Frontal cortex (tissue), 4 donors: ENCODE data around the gene AQP12B. TPM values are rescaled to one million over a fixed set of nuclear protein-coding genes. Genes with fewer than 3 reads are reported as not detected.

ENCODE experiments used
- DNase-seq, 2 donors: peaks; one replicate each; pipeline ENCODE4 v3.0.0; 2012; ENCODE audit warnings: low spot score in 2 of 2
- FAIRE-seq: peaks from 2 replicates; lab custom pipeline; 2012; peaks lifted over from hg19 to GRCh38; lab: Jason Lieb, UNC
- total RNA-seq: library from RNA; depleted of rRNA; stranded (reverse); fragments of >200 nt; gene quantifications from one replicate; pipeline ENCODE4 v1.2.3, GENCODE V29; 2014
- donor health status: control.
- donor health status: control.
- donor health status: control.

The AQP12B gene
- total RNA-seq, 1 donor from 2014 or later, result not detected

DNA sequence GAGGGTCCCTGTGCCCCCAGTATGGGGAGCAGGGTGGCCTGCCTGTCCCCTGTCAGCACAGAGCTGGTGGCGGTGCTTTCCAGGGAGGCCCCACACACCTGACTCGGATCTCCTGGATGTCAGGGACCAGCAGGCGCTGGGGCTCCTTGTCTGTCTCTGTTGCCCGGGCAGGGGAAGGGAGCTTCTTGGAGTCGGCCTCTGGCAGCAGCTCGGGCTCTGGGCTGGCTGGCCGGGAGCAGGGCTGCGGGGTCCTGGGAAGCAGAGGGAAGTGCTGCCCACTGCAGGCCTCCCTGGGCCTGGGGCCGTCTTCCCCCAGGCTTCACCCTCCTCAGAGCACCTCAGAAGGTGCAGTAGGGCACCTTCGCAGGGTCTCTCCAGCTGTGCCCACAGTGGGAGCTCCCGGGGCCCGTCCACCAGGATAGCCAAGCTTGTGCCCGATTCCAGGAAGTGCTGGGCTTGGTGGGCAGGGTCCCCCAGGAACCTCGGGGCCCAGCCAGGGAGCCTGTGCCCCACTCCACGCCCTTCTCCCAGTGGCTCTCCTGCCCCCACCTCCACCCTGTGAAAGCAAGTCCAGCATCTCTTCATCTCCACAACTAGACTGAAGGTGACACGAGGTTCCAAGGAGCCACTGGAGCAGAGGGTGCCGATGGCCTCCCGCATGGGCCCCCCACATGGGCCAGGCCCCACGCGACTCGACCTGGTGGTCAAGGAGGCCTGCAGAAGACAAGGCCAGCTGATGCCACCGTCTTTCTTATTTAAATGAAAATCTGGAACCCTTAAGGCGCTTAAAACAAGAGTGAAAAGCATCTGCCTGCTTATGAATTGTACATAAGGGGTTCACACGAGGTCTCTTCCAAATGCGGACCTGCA is 37.2 kb upstream of the AQP12B start:
- DNase-seq (no peak), FAIRE-seq (no peak)

DNA sequence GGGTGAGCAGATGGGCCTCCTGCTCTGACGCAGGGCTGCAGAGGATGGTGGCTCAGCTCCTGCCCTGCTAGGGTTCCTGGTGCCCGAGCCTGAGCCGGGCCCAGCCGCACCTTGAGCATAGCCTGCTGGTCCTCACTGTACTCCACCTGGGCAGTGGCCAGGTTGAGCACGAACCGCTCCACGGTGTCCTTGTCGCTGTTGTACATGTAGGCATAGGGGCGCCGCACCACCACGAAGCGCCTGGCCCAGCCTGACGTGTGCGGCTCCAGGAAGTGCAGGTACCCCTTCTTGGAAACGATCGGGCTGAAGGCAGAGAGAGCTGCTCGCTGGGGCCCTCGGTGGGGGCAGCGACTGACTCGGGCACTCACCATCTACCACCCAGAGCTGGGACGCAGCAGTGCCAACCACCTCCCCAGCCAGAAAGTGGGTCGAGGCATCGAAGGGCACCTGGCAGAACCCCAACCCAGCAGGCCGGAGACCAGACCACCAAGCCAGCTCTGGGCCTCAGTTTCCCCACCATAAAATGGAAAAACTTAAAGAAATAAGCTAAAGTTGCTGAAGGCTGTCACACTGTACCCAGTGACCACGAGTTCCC is 36.3 kb upstream of the AQP12B start:
- DNase-seq (no peak), FAIRE-seq (no peak)

DNA sequence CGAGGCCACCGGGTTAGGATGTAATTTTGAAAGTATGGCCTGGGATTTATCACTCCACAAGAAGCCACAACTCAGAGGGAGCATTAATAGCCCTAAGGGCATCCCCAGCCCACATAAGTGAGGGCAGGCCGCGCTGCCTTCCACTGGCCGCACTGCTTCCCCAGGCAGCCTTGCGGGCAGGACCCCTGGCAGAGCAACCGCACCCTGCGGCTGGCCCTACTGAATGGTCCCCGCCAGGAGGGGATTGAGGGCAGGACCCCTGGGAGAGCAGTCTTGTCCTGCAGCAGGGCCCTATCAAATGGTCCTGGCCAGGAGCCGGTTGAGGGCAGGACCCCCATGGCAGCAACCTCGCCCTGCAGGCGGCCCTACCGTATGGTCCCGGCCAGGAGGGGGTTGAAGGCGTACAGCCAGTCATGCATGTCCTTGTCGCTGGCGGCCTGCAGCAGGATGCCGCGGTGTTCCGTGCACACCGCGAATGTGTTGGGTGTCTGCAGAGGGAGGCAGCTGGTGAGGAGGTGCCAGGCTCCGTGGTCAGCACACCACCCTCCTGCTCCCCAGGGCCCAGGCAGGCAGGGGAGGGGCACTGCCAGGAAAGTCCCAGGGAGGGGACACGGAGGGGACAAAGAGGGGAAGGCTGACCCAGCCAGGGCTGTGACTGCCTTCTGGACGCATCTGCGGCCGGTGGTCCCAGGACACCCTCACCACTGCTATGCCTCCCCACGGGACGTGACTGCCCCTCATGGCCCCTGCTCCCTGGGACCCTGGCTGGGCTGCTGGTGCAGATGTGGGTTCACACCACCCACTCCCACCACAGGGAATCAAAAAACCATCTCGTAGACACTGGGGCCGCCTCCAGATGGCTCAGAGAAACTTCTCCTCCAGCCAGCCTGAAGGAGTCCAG is 35.2 kb upstream of the AQP12B start:
- DNase-seq, result no peak
- FAIRE-seq, result no peak

DNA sequence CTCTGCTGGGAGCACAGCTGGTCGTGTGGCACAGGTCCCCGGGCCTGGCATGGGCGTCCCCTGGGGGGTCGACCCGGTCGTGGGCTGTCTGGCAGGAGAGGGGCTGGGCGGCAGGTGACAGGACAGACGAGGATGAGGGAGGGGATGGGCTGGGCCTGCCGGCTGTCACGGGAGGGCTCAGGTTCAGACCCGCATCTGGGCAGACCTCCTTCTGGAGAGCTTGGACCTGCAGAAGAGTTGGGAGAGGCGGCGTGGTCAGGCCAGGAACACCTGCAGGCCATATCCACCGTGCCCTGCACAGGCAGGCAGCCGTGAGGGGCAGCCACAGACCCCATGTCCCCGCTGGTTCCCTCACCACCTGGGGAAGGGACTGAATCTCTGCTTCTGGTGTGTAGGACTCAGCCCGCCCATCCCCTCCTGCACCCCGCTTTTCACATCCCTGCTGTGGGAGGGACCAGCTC is 34.5 kb upstream of the AQP12B start:
- DNase-seq (no peak), FAIRE-seq (no peak)

DNA sequence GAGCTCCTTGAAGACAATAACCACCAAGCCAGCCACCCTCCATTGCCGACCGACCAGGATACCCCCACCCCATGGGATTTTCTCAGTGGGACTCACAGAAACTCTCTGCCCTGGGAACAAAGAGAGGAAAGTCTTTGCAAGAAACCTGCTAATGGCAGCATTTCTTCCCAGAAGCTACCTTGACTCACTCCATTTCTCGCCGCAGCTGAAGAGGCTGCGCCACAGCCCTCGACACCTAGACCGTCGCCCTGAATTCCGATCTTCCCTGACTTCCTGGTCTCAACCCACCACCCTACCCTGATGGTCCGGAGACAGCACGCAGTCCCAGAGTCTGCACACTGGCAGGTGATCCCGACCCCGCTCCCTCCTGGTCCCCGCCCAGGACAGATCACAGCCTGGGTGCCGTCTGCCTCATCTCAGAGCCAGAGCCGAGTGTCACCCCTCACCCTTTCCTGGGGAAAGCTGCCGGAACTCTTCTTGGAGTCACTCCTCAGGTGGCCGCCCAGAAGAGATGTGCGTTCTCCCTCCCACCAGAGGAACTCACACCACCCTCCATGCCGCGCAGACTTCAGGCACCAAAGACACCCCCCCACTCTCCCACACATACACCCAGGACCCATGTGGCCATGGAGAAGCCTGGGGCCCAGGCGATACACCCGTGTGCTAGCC is 33.6 kb upstream of the AQP12B start:
- DNase-seq (no peak), FAIRE-seq (no peak)

DNA sequence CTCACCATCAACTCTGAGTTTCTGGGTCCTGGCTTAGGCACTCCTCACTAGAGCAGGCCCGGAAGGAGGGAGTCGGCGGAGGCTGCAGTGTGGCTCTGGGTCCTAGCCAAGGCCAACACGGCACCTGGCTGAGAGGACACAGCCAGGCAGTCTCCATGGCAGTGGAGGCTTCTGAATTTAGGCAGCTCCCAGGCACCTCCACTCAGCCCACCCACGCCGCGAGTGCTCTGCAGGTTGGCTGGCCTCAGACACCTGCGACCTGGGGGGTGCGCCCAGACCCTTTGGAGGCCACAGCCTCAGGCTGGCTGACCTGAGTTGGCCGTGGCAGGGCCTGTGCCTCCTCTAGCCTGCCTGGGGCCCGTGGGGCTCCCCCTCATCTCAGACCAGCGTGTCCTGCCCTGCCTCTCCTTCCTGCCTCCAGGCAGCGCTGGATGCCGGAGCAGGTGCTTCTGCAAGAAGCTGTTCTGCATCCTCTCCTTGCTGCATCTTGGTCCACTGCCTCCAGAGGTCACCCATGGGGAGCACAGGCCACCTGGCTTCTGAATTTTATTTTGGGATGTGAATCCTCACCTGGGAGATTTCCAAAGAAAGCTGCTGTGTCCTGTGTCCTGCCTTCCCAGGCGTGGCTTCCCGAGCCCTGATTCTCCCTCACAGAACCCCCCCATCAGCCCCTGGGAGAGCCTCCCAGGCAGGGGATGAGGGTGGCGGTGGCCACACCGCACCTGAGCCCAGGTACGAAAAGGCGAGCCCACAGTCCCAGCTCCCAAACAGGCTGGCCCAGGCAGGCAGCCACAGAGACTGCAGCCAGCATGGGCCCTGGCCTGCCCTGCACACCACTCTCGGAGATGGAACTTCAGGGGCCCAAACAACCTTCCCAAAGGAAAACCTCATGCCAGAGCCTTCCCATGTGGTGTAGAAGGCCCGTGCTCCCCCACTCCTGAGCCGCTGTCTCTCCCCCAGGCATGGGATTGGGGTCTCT is 32.4 kb upstream of the AQP12B start:
- no peak for DNase-seq
- FAIRE-seq, result no peak

DNA sequence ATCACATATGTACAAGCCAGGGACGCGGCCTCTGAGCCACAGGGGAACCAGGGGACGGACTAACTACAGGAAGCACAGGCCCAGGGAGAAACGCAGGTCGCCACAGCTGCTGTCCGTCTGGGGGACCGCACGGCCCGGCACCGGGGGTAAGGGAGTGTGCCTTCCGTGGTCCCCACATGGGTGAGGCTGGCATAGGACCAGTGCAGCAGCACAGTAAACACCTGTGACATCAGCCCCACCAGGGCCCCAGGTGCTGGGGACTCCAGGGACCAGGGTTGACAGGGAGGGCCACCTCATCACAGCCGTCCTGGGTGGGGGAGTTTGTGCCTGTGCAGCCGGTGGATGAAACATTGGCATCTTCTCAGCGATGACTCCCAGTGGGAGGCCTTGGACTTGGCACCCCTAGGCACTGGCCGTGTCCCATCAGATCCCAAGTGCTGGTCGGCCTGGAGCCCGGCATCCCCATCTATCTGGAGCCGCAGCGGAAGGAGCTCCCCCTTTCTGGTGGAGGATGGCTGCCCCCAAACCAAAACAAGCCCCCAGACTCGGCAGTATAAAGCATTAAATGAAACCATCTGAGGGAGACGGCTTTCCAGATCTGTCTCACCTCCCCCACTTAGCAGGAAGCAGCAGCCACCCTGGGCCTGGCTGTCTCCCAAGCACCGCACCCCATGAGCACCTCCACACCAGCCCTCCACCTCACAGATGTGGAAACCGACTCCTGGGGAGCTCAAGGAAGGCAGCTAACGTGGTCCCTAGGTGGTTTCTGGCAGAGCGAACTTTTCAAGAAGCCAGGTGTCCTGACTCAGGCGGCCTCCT is 31.5 kb upstream of the AQP12B start:
- FAIRE-seq, result no peak
- DNase-seq, result no peak

DNA sequence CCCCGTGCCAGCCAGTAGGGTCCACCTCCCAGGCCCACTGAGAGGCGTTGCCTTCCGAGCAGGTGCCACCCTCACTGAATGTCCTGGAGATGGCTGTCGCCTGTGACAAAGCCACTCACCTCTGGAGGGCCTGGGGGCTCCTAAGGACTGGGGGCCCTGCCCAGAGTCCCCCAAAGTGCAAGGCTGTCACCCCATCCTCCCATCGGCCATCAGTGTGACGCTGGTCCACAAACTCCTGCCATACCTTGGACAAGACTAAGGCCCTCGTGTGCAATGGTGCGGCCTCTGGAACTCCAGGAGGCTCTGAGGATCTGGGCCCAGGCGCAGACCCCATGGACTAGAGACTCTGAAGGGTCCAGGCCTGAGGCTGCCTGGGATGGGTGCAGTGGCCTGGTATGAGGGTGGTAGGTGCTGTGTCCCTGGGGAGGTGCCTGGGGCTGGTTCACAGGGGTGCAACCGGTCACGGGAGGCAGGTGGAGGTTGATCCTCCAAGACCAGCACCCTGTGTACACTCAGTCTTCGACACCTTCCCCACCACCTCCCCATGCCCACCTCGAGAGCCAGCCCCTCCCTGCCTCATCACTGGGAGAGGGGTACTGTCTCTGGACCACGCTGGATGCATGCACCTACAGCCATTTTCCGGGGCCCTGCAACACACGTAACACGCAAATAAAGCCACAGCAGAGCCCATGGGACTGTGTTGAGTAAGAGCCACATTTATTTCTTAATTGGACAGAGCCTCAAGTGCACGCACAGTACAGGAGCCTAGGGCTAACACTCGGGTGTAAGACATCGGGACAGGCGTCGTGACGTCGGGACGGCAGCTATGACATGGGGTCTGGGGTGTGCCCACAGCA is 30.6 kb upstream of the AQP12B start:
- DNase-seq (no peak), FAIRE-seq (no peak)

DNA sequence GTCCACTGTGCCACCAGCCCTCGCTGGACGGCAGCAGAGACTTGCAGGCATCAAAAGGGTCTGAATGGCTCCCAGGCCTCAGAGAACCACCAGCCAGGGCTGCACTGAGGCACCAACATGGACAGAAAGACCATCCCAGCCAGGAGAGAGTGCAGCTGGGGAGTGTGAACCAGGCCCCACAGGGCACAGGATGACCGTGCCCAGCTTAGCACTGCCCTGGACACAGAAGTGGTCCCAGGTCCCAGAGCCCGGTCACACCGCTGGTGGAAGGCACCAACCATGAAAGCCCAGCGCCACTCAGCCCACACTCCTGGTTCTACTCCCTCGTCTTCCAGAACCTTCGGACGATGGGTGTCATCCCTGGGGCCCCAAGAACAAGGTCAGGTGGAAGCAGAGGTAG is 29.4 kb upstream of the AQP12B start:
- FAIRE-seq (no peak), DNase-seq (no peak)

DNA sequence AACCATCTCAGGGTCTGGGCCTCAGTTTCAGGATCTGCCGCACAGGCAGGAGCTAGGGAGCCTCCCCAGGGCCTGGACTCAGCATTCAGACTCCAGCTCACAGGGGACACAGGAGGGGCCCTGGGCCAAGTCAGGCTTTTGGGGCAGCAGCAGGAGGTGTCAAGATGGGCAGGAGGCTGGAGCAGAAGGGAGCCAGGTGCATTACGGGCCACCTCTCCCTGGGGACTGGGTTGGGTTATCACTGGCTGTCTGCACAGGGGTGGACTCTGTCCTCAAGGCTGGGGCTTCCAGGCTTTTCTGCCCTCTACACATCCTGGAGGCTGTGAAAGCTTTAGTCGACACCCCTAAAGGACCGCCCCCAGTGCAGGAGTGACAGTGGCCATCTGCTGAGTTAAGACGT is 29.0 kb upstream of the AQP12B start:
- FAIRE-seq, result no peak
- no peak for DNase-seq

DNA sequence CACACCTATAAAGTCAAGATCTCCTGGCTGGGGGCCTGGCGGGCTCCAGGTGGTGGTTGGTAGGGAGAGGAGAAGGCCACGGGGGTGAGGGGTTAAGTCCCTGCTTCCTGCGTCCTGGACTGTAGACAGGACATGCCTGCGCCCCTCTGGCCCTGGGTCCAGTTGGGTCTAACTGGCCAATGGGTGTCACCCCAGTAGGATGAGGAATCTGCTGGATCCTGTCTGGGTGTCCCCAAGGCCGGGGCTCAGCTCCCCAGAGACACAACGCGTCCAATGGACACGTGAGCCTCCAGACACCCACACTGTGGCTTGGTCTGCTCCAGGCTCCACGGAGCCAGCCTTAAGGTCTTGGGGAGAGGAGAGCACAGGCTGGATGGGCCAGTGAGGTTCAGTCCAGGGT is 28.6 kb upstream of the AQP12B start:
- DNase-seq (no peak), FAIRE-seq (no peak)

DNA sequence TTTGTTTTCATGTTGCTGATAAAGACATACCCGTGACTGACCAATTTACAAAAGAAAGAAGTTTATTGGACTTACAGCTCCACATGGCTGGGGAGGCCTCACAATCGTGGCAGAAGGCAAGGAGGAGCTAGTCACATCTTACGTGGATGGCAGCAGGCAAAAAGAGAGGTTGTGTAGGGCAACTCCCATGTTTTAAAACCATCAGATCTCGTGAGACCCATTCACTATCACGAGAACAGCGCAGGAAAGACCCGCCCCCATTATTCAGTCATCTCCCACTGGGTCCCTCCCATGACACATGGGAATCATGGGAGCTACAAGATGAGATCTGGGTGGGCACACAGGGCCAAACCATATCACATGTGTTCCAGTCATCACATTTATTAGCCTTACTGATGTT is 25.8 kb upstream of the AQP12B start:
- DNase-seq, result no peak
- no peak for FAIRE-seq

DNA sequence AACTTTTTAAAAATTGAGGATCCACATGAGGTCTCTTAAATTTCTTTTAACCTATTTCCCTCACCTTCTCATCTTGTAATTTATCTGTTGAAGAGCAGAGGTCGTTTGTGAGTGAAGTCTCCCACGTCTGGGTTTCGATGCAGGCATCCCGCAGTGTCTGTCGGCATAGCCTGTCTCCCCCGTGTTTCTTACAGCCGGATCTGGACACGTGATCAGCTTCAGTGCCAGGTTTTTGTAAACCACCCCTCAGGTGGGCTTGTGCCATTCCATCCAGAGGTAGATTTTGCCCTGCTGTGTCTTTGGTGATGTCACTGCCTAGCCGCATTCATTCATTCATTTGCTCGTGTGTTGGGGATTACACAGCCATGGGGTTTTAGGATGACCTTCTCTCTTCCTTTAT is 25.1 kb upstream of the AQP12B start:
- DNase-seq (no peak), FAIRE-seq (no peak)

DNA sequence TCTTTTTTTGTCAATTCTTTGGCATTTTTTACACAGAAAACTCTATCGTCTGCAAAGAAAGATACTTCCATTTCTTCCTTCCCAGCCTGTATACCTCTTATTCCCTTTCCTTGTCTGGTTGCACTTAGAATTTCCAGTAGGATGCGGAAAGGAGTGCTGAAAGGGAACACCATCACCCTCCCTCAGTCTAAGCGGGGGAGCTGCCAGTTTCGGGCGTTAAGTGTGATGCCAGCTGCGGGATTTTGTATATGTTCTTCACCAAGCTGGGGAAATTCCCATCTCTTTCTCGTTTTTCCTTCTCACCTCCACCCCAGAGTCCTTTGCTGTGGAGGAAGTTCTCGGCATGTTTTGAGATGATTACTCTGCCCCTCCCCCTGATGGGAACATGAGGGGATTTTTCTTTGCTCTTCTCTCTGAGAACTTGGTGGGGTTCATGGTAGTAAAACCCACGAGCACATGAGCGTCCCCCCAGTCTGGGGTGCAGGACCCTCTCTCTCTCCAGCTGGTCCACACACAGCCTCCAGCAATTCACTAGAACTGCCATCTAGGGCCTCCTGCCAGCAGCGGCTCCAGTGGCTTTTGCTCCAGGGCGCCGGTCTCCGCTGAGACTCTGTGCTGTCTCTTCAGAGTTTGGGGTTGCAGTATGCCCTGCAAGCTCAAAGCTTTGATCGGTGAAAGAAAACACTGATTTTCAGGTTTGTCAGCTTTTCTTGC is 24.5 kb upstream of the AQP12B start:
- no peak for DNase-seq
- no peak for FAIRE-seq

DNA sequence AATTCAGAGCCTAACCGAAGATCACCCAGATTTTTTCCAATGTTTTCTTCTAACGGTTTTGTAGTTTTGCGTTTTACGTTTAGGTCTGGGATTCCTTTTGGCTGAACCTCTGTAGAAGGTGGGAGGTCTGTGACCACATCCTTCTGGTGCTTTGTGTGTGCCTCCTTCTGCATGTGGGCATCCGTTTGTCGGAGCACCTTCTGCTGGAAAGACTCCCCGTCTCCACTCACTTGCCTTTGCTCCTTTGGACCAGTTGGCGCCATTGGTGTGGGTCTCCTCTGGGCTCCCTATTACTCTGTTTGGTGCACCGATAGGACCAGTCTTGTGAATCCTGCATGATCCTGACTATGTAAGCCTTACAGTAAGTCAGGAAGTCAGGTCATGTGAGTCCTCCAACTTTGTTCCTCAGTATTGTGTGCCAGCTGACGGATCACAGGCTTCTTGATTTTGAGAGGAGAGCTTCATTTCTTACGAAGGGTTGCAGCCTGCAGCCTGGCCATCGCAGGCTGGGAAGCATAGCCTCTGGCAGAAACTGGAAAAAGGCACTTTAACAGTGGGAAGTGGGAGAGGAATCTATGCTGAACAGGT is 22.6 kb upstream of the AQP12B start:
- FAIRE-seq (no peak), DNase-seq (no peak)

DNA sequence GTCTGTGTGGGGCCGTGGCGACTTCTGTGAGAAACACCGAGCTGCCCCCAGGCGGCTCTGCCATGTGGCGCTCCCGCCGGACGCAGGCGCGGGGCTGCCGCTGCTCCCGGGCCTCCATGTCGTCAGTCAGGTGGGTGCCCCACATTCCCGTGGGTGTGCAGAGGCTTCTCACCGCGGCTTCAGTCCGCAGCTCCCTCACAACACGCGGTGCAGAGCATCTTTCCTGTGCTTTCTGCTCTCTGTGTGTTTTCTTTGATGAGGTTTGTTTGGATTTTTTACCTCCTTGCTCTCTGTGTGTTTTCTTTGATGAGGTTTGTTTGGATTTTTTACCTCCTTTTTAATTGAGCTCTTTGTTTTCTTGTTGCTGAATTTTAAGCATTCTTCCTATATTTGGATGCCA is 22.0 kb upstream of the AQP12B start:
- FAIRE-seq, result no peak

More for the DNA sequence above, 22.0 kb upstream of the AQP12B start:
- no peak for DNase-seq
